ENCODE data around the gene ARHGDIA. TPM values are rescaled to one million over a fixed set of nuclear protein-coding genes. Genes with fewer than 3 reads are reported as not detected.

ARHGDIA gene
- total RNA-seq, 1 donor from 2014 or later, result 120 TPM

DNA sequence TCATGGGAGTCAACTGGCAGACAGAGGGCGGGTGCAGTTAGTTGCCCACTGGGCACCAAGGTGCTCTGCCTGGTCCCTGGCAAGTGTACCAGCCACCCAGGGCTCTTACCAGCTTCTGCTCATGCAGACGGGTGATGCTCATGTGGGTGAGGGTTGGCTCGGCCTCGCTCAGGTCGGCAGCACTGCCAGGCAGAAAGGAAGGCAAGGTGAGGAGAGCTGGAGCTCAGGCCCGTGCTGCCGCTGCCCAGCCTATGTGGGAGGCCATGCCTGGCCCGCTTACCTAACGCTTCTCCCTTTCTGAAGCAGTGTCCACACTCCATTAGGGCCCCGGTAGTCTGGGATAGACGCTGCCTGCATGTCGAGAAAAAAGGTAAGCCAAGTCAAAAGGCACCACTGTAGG lies 44.2 kb upstream of the ARHGDIA start:
- Histone ChIP-seq H3K27ac (no peak overlapping the region), H3K36me3 (peaks cover 0 to 31% of the 10 kb centered on the region in 2 donors), H3K4me1 (peaks cover 38% of the 10 kb centered on the region), H3K27me3 (no peaks in the 10 kb centered on the region), H3K4me3 (no peak overlapping the region), H3K9me3 (no peaks in the 10 kb centered on the region)
- no peak for TF ChIP-seq POLR2A (IDR thresholded peaks at IDR 0.05)
- TF ChIP-seq CTCF (IDR thresholded peaks at IDR 0.05), result no peak
- TF ChIP-seq POLR2AphosphoS5 (IDR thresholded peaks at IDR 0.05; ENCODE audit: insufficient read depth in 1 of 2, low read depth in 1 of 2), result no peak
- DNase-seq (ENCODE audit: extremely low spot score in 2 of 2), result no peak
- intact Hi-C loops (cut with DNase I), result no loop called here

- TF ChIP-seq CTCF (IDR thresholded peaks at IDR 0.05) (no peak), POLR2AphosphoS5 (IDR thresholded peaks at IDR 0.05; ENCODE audit: insufficient read depth in 1 of 2, low read depth in 1 of 2) (no peak), POLR2A (IDR thresholded peaks at IDR 0.05) (no peak)
- Histone ChIP-seq H3K27ac (no peak overlapping the region), H3K9me3 (no peaks in the 10 kb centered on the region), H3K36me3 (peaks cover 0 to 31% of the 10 kb centered on the region in 2 donors), H3K4me1 (peaks cover 46% of the 10 kb centered on the region), H3K27me3 (no peaks in the 10 kb centered on the region), H3K4me3 (no peak overlapping the region)
- DNase-seq (ENCODE audit: extremely low spot score in 2 of 2), result no peak
- intact Hi-C loops (cut with DNase I), result no loop called here
Measured at GRCh38 chr17:81914103-81914850, 43.1 kb upstream of the ARHGDIA start.

- intact Hi-C loops (cut with DNase I), result no loop called here
- Histone ChIP-seq H3K4me3 (no peak overlapping the region), H3K4me1 (peaks cover 44% of the 10 kb centered on the region), H3K27ac (no peak overlapping the region), H3K36me3 (peaks cover 0 to 31% of the 10 kb centered on the region in 2 donors), H3K27me3 (no peaks in the 10 kb centered on the region), H3K9me3 (no peaks in the 10 kb centered on the region)
- TF ChIP-seq POLR2A (IDR thresholded peaks at IDR 0.05) (no peak), CTCF (IDR thresholded peaks at IDR 0.05) (no peak), POLR2AphosphoS5 (IDR thresholded peaks at IDR 0.05; ENCODE audit: insufficient read depth in 1 of 2, low read depth in 1 of 2) (no peak)
- DNase-seq (ENCODE audit: extremely low spot score in 2 of 2), result no peak
Measured at GRCh38 chr17:81913394-81914102, 42.4 kb upstream of the ARHGDIA start.

DNA sequence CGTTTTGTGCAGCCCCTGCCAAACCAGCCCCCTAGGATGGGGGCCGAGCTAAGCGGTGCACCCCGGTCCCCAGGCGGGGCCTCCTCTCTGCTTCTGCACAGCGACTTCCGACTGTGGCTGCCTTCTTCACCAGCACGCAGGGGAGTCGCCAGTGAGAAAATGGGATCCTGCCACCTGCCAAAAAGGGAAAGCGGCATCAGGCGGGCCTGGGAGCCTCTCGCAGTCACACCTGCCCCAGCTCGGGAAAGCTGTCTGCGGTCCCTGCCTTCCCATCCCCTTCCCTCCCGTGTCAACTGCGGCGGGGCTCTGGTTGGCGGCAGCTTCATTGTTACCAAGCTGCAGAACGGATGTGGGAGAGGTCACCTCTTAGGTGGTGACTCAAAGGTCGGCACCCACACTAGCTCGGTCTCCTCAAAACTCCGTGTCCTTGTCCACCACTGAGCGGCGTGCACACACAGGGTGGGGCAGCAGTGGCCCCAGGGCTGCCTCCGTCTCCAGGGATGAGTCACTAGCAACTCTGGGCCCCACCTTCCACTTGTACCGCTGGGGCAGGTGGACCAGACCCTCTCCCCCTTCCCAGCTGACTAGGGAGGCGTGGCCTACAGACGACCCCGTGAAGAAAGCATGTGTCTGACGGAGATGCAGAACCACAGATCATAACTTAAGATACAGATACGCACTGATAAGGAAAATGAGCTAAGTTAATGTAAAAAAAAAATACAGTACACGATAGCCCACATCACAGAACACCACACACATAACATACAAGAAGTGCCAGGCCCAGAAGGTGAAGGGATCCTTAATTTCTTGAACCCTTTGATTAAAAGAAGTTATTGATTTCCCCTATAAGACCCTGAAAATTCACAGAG lies 41.5 kb upstream of the ARHGDIA start:
- H3K4me3 ChIP-seq, result no peak overlapping the region
- DNase-seq (ENCODE audit: extremely low spot score in 2 of 2), result no peak
- peaks cover 40% of the 10 kb centered on the region for H3K4me1 ChIP-seq
- no peaks in the 10 kb centered on the region for H3K9me3 ChIP-seq
- intact Hi-C loops (cut with DNase I), result no loop called here
- no peak overlapping the region for H3K27ac ChIP-seq
- H3K27me3 ChIP-seq, result no peaks in the 10 kb centered on the region
- peaks cover 0 to 31% of the 10 kb centered on the region in 2 donors for H3K36me3 ChIP-seq
- TF ChIP-seq POLR2AphosphoS5 (IDR thresholded peaks at IDR 0.05; ENCODE audit: insufficient read depth in 1 of 2, low read depth in 1 of 2), result no peak
- no peak for TF ChIP-seq POLR2A (IDR thresholded peaks at IDR 0.05)
- TF ChIP-seq CTCF (IDR thresholded peaks at IDR 0.05), result no peak

All from vagina (tissue), 2 donors.